Neural cell (in vitro differentiated cells): ENCODE data around the gene FBXO46. TPM values are rescaled to one million over a fixed set of nuclear protein-coding genes. Genes with fewer than 3 reads are reported as not detected.
A peak's percentile ranks its signal among the peaks of the same experiment; 100 is the strongest.

Experiments
- H2AFZ ChIP-seq: fragments of 200-600, 300-800 bp; sonication (generic), shearing (Covaris generic); 2 replicates; pipeline ENCODE4 v1.6.0; 2014; ENCODE audit warnings: low read depth, mild to moderate bottlenecking, antibody characterized with exemption, low read length, moderate library complexity
- H3F3A ChIP-seq: fragments of 200-600 bp; shearing (Covaris generic); 2 replicates; pipeline ENCODE4 v1.6.1; 2016; ENCODE audit warnings: mild to moderate bottlenecking, moderate library complexity, mixed read lengths, antibody characterized with exemption, low read length; ENCODE audit not compliant: insufficient read depth, poor library complexity, severe bottlenecking
- H3K27ac ChIP-seq: fragments of 200-600, 300-800 bp; sonication (generic), shearing (Covaris generic); 2 replicates; pipeline ENCODE4 v1.5.1; 2014; ENCODE audit warnings: mild to moderate bottlenecking, low read length, moderate library complexity
- H3K27me3 ChIP-seq: fragments of 300-800, 200-600 bp; sonication (generic), shearing (Covaris generic); 2 replicates; pipeline ENCODE4 v1.6.0; 2014; ENCODE audit warnings: mild to moderate bottlenecking, low read depth, low read length, moderate library complexity; ENCODE audit not compliant: insufficient read depth
- H3K36me3 ChIP-seq: fragments of 300-800, 200-600 bp; sonication (generic), shearing (Covaris generic); 2 replicates; pipeline ENCODE4 v1.5.1; 2014; ENCODE audit warnings: mild to moderate bottlenecking, antibody characterized with exemption, low read length, moderate library complexity; ENCODE audit not compliant: insufficient read depth
- H3K4me2 ChIP-seq: fragments of 300-800, 200-600 bp; sonication (generic), shearing (Covaris generic); 2 replicates; pipeline ENCODE4 v1.6.0; 2014; ENCODE audit warnings: mild to moderate bottlenecking, low read length
- H3K4me3 ChIP-seq: fragments of 300-800, 200-600 bp; sonication (generic), shearing (Covaris generic); 2 replicates; pipeline ENCODE4 v1.5.1; 2014; ENCODE audit warnings: mild to moderate bottlenecking, low read length, moderate library complexity
- H3K79me2 ChIP-seq: fragments of 200-600 bp; shearing (Covaris generic); replicated peaks from 2 replicates; pipeline ENCODE4 v1.6.0; 2014; ENCODE audit warnings: mild to moderate bottlenecking, low read length, moderate library complexity; ENCODE audit not compliant: insufficient read depth
- H3K9ac ChIP-seq: fragments of 300-800, 200-600 bp; sonication (generic), shearing (Covaris generic); 2 replicates; pipeline ENCODE4 v1.6.1; 2016; ENCODE audit warnings: mild to moderate bottlenecking, low read length, mixed read lengths
- H3K9me2 ChIP-seq: fragments of 200-600 bp; shearing (Covaris generic); 2 replicates; pipeline ENCODE4 v1.6.1; 2016; ENCODE audit warnings: mild to moderate bottlenecking, low read length, mixed read lengths; ENCODE audit not compliant: insufficient read depth
- H3K9me3 ChIP-seq: fragments of 200-600, 300-800 bp; sonication (generic), shearing (Covaris generic); 2 replicates; pipeline ENCODE4 v1.6.1; 2016; ENCODE audit warnings: mild to moderate bottlenecking, mixed run types, low read length, moderate library complexity, mixed read lengths
- H4K20me1 ChIP-seq: fragments of 200-600 bp; shearing (Covaris generic); 2 replicates; pipeline ENCODE4 v1.6.1; 2016; ENCODE audit warnings: mild to moderate bottlenecking, mixed run types; ENCODE audit not compliant: insufficient read depth
- EP300 ChIP-seq: fragments of 450-650 bp; conservative IDR thresholded peaks from 2 replicates; pipeline ENCODE4 v1.6.1; 2014; ENCODE audit warnings: antibody characterized with exemption, mild to moderate bottlenecking, moderate library complexity; ENCODE audit not compliant: poor library complexity, severe bottlenecking
- EZH2 ChIP-seq: fragments of 200-600, 300-800 bp; shearing (Covaris generic), sonication (generic); IDR thresholded peaks from 2 replicates; pipeline ENCODE4 v1.6.1; 2014; ENCODE audit warnings: antibody characterized with exemption, low read length, borderline replicate concordance, mild to moderate bottlenecking; ENCODE audit not compliant: insufficient read depth, poor library complexity, severe bottlenecking
- MXI1 ChIP-seq: fragments of 450-650 bp; conservative IDR thresholded peaks from 2 replicates; pipeline ENCODE4 v1.6.1; 2014; ENCODE audit warnings: antibody characterized with exemption, mild to moderate bottlenecking; ENCODE audit not compliant: poor library complexity, severe bottlenecking
- POLR2AphosphoS5 ChIP-seq: IDR thresholded peaks from 2 replicates; pipeline ENCODE4 v1.6.1; 2012
- RAD21 ChIP-seq: fragments of 450-650 bp; conservative IDR thresholded peaks from 2 replicates; pipeline ENCODE4 v1.6.1; 2014; ENCODE audit warnings: antibody characterized with exemption, mild to moderate bottlenecking, moderate library complexity
- SMC3 ChIP-seq: fragments of 450-650 bp; conservative IDR thresholded peaks from 2 replicates; pipeline ENCODE4 v1.6.1; 2014; ENCODE audit warnings: antibody characterized with exemption, mild to moderate bottlenecking, moderate library complexity; ENCODE audit not compliant: poor library complexity
- TAF1 ChIP-seq: IDR thresholded peaks from 2 replicates; pipeline ENCODE4 v1.6.1; 2012; ENCODE audit warnings: low read depth
- polyA plus RNA-seq: library from polyadenylated mRNA; depleted of rRNA; stranded (reverse); fragments of >200 nt; gene quantifications from 2 replicates; pipeline ENCODE4 v1.2.3, GENCODE V29; 2014
- TF ChIP-seq, protein P1 (sequence below): IDR thresholded peaks from 2 replicates; pipeline ENCODE4 v1.6.1; 2012; ENCODE audit warnings: borderline replicate concordance
- TF ChIP-seq, protein P2 (sequence below): fragments of 450-650 bp; IDR thresholded peaks from 2 replicates; pipeline ENCODE4 v1.5.1; 2014; ENCODE audit warnings: antibody characterized with exemption, mild to moderate bottlenecking, moderate library complexity; ENCODE audit not compliant: poor library complexity, severe bottlenecking

FBXO46 gene
- polyA plus RNA-seq, 1 donor from 2014 or later: 12.5 TPM

DNA sequence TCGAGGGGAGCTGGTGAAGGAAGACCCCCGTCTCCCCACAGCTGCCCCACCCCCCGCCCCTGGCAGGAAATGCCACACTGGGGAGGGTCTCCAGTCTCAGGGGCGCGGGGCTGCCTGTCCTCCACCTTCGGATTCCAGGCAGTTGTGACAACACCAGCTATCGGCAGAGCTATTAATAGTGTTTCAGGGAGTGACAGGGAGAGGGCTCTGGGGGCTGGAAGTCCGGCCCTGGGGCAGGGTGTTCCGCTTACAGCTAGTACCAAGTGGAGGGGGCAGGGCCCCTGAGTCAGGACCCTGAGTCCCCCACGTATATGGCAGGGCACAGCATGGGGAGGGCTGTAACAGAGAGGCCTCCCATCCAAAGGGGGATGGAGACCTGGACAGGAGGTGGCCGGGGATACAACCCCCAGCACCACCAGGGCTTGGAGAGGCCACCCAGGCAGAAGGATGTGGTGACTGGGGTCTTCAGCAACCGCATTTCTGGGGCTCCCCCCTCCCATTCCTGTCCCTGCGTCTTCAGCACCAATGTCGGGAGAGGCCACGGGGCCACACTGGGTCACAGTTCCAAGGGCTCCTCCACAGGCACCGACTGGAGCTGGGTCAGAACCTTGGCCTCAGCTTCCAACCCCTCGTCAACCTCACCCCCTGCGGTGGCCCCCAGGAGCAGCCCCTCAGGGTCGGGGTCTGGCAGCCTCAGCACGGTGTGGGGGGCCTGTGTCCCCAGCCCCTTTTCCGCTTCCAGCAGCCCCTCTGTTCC is 34.4 kb upstream of the FBXO46 start:
- Histone ChIP-seq H3K79me2 (no peaks in the 10 kb centered on the region), H3K36me3 (no peaks in the 10 kb centered on the region), H3K27me3 (peaks cover 22% of the 10 kb centered on the region), H3K9me3 (no peaks in the 10 kb centered on the region), H3F3A (no peaks in the 10 kb centered on the region), H3K4me2 (no peak overlapping the region), H2AFZ (no peak overlapping the region), H4K20me1 (no peaks in the 10 kb centered on the region), H3K4me3 (peak overlapping the region; percentile 2), H3K9me2 (no peaks in the 10 kb centered on the region), H3K9ac (peak overlapping the region; percentile 30), H3K27ac (no peak overlapping the region)
- no peak for TF ChIP-seq RAD21
- TF ChIP-seq, protein P1, sequence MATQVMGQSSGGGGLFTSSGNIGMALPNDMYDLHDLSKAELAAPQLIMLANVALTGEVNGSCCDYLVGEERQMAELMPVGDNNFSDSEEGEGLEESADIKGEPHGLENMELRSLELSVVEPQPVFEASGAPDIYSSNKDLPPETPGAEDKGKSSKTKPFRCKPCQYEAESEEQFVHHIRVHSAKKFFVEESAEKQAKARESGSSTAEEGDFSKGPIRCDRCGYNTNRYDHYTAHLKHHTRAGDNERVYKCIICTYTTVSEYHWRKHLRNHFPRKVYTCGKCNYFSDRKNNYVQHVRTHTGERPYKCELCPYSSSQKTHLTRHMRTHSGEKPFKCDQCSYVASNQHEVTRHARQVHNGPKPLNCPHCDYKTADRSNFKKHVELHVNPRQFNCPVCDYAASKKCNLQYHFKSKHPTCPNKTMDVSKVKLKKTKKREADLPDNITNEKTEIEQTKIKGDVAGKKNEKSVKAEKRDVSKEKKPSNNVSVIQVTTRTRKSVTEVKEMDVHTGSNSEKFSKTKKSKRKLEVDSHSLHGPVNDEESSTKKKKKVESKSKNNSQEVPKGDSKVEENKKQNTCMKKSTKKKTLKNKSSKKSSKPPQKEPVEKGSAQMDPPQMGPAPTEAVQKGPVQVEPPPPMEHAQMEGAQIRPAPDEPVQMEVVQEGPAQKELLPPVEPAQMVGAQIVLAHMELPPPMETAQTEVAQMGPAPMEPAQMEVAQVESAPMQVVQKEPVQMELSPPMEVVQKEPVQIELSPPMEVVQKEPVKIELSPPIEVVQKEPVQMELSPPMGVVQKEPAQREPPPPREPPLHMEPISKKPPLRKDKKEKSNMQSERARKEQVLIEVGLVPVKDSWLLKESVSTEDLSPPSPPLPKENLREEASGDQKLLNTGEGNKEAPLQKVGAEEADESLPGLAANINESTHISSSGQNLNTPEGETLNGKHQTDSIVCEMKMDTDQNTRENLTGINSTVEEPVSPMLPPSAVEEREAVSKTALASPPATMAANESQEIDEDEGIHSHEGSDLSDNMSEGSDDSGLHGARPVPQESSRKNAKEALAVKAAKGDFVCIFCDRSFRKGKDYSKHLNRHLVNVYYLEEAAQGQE: no peak
- TF ChIP-seq MXI1: no peak
- TF ChIP-seq SMC3: no peak
- TF ChIP-seq, protein P2, sequence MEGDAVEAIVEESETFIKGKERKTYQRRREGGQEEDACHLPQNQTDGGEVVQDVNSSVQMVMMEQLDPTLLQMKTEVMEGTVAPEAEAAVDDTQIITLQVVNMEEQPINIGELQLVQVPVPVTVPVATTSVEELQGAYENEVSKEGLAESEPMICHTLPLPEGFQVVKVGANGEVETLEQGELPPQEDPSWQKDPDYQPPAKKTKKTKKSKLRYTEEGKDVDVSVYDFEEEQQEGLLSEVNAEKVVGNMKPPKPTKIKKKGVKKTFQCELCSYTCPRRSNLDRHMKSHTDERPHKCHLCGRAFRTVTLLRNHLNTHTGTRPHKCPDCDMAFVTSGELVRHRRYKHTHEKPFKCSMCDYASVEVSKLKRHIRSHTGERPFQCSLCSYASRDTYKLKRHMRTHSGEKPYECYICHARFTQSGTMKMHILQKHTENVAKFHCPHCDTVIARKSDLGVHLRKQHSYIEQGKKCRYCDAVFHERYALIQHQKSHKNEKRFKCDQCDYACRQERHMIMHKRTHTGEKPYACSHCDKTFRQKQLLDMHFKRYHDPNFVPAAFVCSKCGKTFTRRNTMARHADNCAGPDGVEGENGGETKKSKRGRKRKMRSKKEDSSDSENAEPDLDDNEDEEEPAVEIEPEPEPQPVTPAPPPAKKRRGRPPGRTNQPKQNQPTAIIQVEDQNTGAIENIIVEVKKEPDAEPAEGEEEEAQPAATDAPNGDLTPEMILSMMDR: no peak
- no peak for TF ChIP-seq EP300
- TF ChIP-seq TAF1: no peak
- TF ChIP-seq POLR2AphosphoS5: no peak
- TF ChIP-seq EZH2: no peak

DNA sequence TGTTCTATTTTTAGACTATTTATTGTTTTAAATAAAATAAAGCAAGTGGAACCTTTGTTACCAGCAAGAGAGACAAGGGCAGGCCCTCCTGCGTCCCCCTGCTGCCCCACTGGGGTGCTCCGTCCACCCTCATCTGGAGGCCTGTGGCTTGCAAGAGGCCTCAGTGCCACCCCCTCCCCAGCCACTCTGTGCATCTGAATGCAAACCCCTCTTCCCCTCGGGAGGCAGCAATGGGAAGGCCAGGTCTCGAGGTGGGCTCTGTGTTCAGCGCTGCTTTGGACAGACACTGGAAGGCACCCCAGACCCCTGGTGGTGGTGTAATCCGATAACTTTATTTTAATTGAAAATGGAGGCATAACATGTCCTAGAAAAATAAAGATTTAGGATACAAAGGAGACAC is 33.8 kb upstream of the FBXO46 start:
- no peaks in the 10 kb centered on the region for H3K36me3 ChIP-seq
- no peaks in the 10 kb centered on the region for H3K79me2 ChIP-seq
- H3K4me2 ChIP-seq: no peak overlapping the region
- TF ChIP-seq MXI1 (no peak), TAF1 (no peak), EZH2 (no peak), SMC3 (no peak), RAD21 (no peak), EP300 (no peak), POLR2AphosphoS5 (no peak)
- TF ChIP-seq, protein P2: no peak
- TF ChIP-seq, protein P1: no peak
- H3K4me3 ChIP-seq: peak overlapping the region; percentile 2
- no peaks in the 10 kb centered on the region for H4K20me1 ChIP-seq
- peak overlapping the region; percentile 30 for H3K9ac ChIP-seq
- H3K9me2 ChIP-seq: no peaks in the 10 kb centered on the region
- no peaks in the 10 kb centered on the region for H3K9me3 ChIP-seq
- peaks cover 22% of the 10 kb centered on the region for H3K27me3 ChIP-seq
- no peak overlapping the region for H2AFZ ChIP-seq
- no peaks in the 10 kb centered on the region for H3F3A ChIP-seq
- no peak overlapping the region for H3K27ac ChIP-seq
